Endothelial cell of hepatic sinusoid (primary cell): ENCODE results near the gene BTNL9.
"Not testable (repeated sequence)": the region's sequence is repeated elsewhere in the genome, so short reads cannot be mapped to it uniquely, and the experiment has no call there.

ENCODE experiments used
- in situ Hi-C: cut with HindIII; loops from 2 replicates; pipeline ENCODE4 v1.10.0; 2017; ENCODE audit warnings: low sequenced_read_pairs

BTNL9 gene

DNA sequence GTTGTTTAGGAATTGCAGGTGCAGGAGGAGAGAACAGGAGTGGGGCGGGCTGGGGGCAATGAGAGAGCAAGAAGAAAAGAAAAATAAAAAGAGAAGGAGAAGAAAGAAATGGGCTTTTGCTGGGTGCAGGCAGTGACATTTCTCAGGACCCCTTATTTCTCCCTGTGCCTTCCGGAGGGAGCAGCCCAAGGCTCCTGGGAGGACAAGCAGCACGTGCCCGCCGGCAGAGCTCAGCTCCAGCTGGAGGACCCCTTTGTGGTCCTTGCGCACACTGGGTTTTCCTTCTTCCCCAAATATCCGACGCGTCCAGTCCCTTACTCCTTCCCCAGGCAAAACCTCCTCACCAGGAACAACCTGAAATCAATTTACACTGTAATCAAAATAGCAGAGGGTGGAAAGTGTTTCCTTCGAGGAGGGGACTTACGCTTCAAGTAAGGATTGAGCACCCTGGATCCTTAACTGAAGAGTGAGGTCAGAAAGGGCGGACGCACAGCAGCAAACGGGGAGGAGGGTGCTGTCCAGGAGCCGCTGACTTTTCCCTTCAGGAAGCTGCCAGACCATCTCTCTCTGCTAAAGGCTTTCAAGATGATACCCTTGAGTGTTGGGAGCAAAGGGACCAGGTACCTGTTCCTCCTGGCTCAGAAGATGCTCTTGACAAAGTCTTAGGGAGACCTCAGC lies 2.1 kb downstream of the BTNL9 start:
- in situ Hi-C loops = no loop called here

DNA sequence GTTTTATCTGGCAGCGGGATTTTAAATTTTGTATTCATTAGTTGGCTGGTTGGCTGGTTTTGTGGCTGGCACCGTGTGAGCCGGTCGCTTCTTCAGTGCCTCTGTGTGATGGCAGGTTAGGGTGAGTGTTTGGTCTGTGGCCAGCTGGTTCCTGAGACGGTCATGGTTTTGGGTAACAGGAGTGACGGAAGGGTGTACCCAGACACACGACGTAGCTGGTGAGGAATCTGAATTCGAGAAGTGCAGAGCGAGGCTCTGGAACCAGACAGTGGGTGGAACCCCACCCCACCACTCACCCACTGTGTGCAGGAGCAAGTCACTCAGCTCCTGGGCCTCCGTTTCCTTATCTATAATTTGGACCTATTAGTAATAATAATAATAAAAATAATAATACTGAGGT lies 2.7 kb downstream of the BTNL9 start:
- in situ Hi-C loops = no loop called here

DNA sequence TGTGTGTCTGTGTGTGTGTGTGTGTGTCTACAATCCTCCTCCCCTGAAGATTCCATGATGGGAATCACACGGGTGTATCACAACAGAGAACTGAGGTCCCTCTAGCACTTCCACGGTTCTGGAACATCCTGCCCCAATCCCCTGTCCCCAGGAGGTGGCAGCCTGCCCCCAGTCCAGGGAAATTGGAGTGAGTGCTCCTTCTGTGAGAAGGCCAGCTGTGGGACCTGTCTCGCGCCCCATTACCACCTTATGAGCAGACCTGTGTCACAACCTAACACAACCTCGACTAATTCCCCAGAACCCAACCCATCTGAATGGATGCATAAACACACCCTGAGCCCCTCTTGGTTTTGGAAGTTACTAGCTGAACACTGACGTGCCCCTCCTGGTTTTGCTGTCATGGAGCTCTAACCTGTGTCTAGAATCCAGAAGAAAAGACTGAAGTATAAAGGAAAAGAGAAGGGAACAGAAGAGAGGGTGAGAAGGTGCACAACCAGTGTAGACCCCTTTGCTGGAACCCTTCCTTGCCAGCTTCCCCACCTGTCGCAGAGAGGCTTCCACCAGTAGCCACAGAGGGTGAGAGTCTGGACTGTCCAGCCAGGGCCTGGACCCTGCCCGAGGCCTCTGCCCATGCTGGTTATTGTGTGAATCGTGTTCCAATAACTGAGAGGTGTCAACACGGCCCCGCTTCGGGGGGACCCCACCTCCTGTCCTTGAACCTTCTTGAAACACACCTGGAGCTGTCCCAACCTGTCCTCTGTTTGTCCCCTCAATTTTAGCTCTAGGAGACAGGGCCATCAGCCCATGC lies 3.4 kb downstream of the BTNL9 start:
- in situ Hi-C loops = no loop called here

DNA sequence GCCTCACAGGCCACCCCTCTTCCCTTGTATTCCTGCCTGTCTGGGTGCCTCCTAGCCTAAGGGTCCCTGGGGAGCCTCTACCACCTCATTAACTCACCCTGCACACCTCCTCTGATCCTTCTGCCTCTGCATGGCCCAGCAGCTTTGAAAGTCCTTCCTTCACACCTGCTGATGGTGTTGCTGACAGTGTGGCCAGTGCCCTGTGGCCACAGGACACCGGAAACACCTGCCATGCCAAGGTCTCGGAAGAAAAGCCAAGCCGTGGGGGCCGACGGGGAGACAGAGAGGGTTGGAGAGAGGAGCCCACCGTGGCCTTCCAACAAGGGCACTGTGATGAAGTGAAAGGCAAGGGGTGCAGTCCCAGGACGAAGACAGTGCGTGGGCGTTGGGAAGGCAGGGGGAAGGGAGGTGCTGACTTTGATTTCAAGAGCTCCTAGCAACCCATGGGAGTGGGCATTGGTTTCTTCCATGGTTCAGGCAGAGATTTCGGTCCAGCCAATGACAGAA lies 4.1 kb downstream of the BTNL9 start:
- in situ Hi-C loops = no loop called here

DNA sequence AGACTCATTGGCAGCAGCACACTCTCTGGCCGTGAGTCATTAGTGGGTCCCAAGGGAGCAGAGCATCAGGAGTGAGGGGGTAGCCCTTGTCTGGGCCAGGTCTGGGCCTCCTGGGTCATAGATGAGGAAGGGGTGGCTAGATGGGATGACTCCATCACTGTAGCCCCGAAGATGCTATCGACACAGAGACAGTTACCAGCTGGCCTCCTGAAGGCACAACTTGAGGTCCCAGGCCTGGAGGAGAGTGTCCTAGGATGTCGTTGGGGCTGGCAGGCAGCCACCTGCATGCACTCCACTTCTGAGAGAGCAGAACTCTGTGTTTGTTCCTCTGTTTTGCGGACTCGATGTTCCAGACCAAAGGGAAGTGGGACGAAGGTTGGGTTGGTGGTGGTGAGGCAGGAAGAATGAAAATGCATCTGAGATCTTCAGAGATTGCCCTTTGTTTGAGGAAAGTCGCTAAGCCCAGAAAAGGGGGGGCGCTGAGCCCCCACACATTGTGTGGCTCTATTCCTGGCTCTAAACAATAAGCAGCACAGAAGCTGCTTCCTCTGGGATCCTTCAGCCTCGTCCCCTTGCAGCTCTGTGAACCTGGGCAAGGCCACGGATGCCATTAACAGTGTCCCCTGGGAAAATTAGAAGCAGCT lies 4.7 kb downstream of the BTNL9 start:
- in situ Hi-C loops = no loop called here

DNA sequence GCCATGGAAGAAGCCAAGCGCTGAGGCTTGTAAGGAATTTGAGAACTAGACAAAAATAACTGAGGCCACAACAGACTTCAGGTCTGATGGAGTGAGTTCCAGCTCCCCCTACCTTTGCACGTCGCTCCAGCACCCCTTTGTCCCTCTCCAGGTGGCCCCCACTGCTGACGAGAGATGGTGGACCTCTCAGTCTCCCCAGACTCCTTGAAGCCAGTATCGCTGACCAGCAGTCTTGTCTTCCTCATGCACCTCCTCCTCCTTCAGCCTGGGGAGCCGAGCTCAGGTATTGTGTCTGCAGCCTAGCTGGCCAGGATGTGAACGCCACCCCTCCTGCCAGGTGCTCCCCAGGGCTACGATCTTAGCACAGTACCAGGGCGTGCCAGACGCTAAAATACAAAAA lies 5.2 kb downstream of the BTNL9 start:
- in situ Hi-C loops = no loop called here

DNA sequence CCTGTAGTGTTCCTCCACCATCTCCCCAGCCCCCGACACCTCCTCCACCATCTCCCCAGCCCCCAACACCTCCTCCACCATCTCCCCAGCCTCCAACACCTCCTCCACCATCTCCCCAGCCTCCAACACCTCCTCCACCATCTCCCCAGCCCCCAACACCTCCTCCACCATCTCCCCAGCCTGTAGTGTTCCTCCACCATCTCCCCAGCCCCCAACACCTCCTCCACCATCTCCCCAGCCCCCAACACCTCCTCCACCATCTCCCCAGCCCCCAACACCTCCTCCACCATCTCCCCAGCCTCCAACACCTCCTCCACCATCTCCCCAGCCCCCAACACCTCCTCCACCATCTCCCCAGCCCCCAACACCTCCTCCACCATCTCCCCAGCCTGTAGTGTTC lies 5.8 kb downstream of the BTNL9 start:
- in situ Hi-C loops = not testable (repeated sequence)

DNA sequence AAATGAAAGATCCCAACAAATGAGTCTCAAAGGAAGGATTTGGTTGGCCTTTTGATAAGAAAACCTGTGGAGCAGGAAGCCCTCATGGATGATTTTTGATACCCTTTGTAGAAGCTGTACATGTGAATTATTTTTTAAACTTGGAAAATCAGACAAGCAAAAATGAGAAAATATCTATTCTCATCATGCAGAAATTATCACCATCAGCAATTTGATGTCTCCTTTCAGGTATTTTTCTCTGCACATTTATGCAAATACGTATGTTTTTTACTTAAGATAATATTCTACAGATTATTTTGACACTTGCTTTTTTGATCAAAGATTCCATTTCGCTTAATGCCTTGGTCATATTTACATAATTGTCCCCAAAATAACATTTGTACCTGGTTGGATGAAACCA lies 7.2 kb downstream of the BTNL9 start:
- in situ Hi-C loops = no loop called here

DNA sequence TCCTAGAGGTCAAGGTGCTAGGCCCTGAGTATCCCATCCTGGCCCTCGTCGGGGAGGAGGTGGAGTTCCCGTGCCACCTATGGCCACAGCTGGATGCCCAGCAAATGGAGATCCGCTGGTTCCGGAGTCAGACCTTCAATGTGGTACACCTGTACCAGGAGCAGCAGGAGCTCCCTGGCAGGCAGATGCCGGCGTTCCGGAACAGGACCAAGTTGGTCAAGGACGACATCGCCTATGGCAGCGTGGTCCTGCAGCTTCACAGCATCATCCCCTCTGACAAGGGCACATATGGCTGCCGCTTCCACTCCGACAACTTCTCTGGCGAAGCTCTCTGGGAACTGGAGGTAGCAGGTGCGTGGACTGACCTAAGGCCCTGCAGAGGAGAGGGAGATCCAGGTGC lies 7.9 kb downstream of the BTNL9 start:
- in situ Hi-C loops = no loop called here

DNA sequence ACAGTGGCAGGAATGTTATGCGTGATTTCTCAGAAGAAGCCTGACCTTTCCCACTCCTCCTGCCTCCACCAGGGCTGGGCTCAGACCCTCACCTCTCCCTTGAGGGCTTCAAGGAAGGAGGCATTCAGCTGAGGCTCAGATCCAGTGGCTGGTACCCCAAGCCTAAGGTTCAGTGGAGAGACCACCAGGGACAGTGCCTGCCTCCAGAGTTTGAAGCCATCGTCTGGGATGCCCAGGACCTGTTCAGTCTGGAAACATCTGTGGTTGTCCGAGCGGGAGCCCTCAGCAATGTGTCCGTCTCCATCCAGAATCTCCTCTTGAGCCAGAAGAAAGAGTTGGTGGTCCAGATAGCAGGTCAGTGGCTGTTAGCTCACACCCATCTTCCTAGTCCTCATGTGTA lies 9.9 kb downstream of the BTNL9 start:
- in situ Hi-C loops = no loop called here

DNA sequence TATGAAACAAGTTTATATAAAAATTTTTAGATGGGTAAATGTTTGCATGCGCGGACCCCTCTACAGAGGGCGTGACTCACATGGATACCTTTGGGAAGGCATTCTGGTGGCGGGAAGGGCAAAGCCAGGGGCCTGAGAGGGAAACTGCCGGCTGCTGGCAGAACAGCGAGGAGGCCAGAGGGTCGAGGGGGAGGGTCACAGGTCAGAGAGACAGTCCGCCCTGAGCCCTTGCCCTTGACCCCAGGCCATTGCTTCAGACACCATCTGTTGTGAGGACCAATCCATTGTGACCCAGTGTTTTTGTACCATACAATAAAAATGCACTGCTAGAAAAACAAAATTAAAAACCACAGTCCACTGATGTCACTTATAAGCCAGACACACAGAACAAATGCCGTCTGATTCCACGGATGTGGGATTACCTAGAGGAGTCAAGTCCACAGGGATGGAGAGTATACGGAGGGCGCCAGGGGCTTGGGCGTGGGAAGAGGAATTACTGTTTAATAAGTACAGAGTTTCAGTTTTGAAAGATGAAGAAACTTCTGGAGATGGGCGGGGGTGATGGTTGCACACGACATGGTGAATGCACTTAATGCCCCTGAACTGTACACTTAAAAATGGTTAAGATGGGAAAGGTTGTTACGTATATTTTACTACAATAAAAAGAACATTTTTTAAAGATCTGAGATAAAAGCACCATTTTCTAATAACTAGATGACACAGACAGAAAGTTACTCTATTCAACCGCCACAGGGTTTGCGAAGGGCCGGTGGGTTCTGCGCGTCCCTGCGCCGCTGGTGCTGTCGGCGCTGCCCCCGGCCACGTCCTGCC lies 12.0 kb downstream of the BTNL9 start:
- in situ Hi-C loops = no loop called here

DNA sequence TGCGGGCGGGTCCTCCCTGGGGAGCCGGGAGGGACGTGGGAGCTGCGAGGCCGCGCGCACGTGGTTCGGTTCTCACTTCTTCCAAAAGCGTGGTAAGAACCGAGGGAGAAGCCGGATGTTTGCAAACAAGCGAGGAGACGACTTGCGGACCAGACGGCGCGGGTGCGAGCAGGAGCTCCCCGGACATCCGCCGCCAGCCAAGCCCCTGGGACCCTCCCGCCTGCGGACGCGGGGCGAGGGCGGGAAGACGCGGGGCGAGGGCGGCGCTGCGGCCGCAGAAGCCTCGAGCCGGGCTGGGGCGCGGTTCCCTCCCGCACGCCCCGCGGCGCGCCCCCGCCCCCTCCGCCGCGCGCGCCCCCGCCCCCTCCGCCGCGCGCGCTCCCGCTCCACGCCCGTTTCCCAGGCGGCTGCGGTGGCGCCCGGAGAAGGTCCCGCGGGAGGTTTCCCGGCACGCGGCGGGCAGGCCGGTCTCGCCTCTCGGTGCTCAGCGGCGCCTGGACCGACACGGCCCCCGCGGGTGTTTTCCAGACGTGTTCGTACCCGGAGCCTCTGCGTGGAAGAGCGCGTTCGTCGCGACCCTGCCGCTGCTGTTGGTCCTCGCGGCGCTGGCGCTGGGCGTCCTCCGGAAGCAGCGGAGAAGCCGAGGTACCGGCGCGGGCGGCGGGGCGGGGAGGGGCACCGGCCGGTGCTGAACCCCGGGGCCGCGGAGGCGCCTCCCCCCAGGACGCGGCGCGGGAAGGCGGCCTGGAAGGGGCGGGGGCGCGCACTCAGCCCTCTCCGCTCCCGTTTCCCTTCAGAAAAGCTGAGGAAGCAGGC lies 12.8 kb downstream of the BTNL9 start:
- in situ Hi-C loops = no loop called here

DNA sequence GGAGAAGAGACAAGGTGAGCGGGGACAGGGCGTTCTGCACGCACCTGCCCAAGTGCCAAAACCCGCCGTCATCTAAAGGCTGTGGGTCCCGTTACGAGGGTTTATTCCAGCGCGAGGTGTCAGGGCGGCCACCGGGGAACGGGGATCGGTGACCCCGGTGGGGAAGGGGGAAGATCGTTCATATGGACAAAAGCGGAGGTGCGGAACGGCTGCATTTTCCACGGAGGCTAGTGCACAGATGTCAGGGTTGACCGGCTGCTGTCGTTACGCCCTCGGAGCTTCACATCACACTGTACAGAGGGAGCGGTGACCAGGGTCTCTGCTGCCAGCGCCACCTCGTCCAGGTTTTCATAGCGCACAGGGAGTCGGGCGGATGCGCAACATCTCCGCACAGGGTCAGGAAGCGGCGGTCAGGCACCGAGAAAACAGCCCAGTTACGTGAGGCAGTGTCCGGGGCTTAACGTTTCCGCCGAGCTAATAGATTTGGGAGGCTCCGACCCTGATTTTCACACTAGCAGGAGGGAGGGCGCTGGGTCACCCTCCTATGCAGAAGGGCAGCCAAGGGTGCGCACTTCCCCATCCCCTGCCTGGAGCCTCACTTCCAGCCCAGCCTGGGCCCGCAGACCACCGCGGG lies 13.5 kb downstream of the BTNL9 start:
- in situ Hi-C loops = no loop called here

DNA sequence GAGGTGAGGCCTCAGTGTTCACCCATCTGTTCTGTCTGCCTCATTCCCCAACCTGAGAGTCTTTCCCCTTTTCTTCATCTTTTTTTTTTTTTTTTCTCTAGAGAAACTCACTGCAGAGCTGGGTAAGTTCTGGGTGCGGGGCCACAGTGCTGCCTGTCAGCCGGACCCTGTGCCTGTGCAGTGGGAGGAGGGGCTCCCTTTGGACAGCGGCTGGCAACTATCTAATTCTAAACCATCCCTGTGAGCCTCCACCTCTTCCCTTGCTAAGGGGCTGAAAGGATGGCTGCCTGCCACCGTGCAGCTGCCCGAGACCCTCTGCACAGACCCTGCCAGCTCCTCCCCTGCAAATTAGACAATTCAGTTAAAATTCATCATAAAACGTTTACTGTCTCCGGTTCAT lies 14.1 kb downstream of the BTNL9 start:
- in situ Hi-C loops = no loop called here

DNA sequence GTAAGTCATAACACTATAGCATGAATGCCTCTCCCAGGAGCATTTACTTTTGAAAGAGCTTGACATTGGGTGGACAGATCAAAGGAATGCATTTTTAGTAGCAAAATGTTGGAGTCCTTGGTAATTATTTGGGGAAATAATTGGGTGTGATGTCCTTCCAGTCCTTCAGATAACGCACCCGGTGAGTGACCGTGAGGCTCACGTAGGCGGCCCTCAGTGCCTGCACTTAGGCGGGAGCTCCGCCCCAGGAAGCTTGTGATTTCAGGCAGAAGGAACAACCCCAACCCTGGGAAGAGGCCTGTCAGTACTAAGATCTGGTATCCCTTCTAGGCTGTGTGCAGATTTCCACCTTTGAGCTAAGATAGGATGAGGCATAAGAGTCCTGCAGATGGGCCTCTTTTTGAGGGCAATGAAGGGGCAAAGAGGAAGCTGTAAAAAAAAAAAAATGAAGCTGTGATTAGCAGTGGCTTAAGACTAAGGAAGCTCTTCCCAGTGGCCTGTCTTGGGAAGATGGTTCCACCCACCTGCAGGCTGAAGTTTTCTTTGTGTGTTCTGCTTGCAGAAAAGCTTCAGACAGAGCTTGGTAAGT lies 14.9 kb downstream of the BTNL9 start:
- in situ Hi-C loops = no loop called here

DNA sequence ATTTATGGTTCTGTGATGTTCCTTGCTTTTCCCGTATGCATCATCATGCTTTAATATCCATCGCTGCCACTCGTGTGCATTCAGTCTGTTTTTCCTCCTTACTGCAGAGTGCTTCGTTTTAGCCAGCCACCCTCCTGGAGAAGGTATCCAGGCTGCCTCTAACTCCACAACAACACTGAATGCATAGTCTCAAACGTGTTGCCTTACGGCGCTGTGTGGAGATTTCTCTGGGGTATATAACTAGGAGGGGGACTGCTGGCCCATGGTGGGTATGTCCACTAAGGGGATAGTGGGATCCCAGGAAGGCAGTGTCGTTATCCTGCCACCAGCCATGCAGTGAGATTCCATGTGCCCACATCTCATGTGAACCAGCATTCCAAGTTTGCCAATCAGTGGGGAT lies 16.4 kb downstream of the BTNL9 start:
- in situ Hi-C loops = no loop called here

DNA sequence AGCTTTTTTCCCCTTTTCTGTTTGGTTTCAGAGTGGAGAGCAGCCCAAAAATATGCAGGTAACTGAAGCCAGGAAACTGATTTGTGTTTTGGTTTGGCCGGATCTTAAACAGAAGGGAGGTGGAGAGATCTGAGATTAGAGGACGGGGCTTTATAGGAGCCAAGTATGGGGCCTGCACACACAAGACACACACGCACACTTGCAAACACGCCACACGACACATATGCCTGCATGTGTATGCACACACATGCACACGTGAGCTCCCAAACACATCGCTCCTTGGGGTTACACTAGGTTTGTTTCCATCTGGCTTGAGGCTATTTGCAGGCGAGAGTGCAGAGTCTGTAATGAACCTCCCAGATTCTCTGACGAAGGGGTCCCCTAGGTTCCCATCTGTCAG lies 18.3 kb downstream of the BTNL9 start:
- in situ Hi-C loops = no loop called here

DNA sequence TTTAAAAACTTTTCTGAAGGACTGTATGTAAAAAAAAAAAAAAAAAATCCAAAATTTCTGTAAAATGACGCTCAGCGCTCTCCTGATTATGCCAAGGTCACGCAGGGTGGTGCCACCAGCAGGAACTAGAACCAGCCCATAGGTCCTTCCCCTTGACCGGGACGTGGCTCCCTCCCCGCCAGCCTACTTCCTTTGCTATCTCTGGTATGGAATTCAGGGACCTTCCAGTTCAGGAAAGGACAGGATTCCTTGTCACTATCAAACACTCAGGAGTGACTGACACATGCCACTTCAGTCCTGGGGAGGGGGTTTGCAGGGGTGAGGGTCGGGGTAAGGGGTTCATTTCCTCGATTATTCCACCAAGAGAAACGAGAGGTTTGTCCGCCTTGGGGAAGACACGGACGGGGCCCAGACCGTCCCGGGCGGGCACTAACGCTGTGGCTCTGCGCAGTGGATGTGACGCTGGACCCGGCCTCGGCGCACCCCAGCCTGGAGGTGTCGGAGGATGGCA lies 18.8 kb downstream of the BTNL9 start:
- in situ Hi-C loops = no loop called here
